ENCODE results near the gene B4GALT3.

Gene B4GALT3

GRCh38 chr1:161162052-161162451 is 15.3 kb downstream of the B4GALT3 start:
- no peak for DNase-seq (ENCODE audit: low spot score)

DNA sequence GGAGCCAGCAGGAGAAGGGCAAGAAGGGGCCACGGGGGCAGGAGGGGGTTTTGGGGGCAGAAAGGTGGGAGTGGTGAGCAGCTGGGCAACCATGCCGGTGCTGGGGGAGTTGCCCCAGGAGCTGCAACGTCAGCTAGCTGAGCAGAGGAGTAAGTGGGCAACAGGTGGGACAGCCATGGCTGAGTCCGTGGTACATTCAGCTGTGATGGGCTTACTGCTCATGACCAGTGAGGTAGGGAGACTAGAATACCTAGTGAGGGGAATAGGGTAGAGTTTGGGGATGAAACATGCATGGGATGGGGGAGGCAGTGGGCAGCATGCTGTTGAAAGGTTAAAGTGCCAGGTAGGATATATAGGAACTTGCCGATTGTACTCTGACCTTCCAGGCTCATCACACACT is 15.7 kb downstream of the B4GALT3 start:
- no peak for DNase-seq (ENCODE audit: low spot score)

DNA sequence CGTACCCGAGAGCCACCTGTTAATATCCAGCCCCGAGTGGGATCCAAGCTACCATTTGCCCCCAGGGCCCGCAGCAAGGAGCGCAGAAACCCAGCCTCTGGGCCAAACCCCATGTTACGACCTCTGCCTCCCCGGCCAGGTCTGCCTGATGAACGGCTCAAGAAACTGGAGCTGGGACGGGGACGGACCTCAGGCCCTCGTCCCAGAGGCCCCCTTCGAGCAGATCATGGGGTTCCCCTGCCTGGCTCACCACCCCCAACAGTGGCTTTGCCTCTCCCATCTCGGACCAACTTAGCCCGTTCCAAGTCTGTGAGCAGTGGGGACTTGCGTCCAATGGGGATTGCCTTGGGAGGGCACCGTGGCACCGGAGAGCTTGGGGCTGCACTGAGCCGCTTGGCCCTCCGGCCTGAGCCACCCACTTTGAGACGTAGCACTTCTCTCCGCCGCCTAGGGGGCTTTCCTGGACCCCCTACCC is 16.6 kb downstream of the B4GALT3 start:
- no peak for DNase-seq (ENCODE audit: low spot score)

GRCh38 chr1:161159913-161160243 is 17.4 kb downstream of the B4GALT3 start:
- DNase-seq (ENCODE audit: low spot score), result no peak

- peak; percentile 92 for DNase-seq (ENCODE audit: low spot score)
These were observed 18.0 kb downstream of the B4GALT3 start, which contains the start of gene USP21 for GRCh38 chr1:161159087-161159912. Gene USP21 (plus strand): TSS chr1:161159500. CDS start chr1:161160641, 1,141 bp downstream.

DNA sequence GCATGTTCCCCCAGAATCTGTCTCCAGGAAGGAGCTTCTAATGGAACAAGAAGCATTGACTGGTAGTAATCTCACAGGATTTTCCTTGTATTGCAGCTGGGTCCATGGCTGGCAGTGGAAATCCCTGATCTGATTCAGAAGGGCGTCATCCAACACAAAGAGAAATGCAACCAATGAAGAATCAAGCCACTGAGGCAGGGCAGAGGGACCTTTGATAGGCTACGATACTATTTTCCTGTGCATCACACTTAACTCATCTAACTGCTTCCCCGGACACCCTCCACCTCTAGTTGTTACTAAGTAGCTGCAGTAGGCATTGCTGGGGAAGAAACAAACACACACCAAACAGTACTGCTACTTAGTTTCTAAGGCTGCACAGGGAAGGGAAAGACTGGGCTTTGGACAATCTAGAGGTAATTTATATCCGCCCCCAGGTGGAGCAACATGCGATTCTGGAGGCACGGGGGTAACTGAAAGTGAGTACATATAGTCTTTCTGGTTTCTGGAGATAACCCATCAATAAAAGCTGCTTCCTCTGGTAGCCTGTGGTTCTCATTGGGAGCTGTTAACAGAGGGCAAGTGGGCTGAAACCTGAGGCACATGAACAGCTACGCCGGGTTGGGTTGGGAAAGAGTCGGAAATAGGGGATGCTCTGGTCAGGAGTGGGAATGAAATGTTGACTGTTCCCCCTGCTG is 18.8 kb downstream of the B4GALT3 start:
- no peak for DNase-seq (ENCODE audit: low spot score)

GRCh38 chr1:161157867-161158266 is 19.4 kb downstream of the B4GALT3 start:
- DNase-seq (ENCODE audit: low spot score), result no peak

DNA sequence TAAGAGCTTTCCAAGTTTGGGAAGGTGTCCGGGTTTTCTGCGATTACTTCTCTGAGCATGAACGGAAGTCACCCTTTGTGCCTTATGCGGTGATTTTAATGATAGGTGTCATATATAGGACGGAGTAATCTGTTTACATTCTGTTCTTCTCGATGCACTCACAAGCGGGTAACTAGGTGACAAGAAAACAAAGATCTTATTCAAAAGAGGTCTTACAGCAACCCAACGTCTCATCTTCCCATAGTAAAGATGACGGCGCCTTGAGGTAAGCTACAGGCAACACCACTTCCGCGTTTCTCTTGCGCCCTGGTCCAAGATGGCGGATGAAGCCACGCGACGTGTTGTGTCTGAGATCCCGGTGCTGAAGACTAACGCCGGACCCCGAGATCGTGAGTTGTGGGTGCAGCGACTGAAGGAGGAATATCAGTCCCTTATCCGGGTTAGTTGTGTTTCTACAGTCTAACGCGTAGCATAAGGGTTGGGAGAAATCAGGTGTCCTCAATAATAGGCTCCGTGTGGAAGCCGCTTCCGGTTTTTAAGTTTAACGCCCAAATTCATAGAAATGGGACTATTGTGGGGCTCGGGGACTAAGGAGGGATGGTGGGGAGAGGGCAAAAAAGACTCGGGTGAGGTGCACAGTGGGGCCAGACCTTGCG is 23.5 kb downstream of the B4GALT3 start, which contains the start of gene UFC1:
TSS of gene UFC1 (plus strand) at position 297 of the 656 bp plus-strand sequence. CDS start at position 317, 20 bp downstream.
- peak; percentile 91 for DNase-seq (ENCODE audit: low spot score)

DNA sequence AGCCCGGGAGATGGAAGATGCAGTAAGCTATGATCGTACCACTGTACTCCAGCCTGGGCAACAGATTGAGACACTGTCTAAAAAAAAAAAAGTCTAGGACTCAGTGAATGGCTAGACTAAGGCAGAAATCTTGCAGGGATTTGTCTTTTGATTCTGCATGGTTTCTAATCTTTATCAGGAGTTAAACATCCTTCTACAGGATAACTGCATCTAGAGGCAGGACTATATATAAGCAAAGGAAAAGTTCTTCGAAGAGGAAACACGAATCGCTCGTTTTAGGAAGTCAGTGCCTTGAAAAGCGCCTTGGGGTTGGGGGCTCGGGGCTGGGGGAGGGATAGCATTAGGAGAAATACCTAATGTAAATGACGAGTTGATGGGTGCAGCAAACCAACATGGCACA is 24.1 kb downstream of the B4GALT3 start:
- DNase-seq (ENCODE audit: low spot score), result no peak

DNA sequence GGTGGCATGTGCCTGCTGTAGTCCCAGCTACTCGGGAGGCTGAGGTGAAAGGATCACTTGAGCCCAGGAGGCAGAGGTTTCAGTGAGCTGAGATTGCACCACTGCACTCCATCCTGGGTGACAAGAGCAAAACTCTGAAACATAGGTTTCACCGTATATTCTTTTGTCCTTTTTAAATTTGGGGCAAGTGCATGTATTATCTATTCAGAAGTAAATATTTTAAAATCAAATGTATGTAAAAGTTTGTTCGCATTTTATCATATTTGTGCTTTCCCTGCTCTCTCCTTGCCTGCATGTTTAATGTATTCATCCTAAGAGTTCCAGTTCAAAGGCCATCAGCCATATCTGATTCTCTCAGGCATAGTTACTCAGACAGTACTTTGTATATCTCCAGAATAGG is 31.5 kb downstream of the B4GALT3 start:
- DNase-seq (ENCODE audit: low spot score), result no peak

DNA sequence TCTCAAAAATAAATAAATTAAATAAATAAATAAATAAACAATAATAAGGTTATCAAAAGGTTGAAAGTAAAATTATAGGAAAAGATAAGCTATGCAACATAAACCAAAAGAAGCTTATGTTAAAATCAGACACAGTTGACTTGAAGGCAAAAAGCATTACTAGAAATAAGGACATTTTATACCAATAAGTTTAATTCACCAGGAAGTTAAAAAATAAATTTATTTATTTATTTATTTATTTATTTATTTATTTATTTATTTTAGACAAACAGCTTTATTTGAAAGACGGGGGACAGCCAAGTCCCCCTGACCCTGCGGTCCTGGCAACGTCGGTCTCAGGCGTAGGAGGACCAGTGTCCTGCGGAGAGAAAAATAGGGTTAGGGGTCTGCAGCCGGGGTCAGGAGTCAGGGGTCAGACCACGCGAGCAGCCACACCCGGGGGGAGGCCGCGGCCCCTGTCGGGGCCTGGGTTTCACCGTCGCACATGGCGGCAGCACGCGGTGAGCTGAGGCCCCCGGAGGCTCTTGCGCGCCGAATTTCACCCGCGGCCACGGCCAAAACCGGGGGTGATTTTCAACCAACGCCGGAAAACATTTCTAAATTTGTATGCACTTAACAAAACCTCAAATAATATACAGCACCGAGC is 36.4 kb downstream of the B4GALT3 start:
- DNase-seq (ENCODE audit: low spot score), result no peak

DNA sequence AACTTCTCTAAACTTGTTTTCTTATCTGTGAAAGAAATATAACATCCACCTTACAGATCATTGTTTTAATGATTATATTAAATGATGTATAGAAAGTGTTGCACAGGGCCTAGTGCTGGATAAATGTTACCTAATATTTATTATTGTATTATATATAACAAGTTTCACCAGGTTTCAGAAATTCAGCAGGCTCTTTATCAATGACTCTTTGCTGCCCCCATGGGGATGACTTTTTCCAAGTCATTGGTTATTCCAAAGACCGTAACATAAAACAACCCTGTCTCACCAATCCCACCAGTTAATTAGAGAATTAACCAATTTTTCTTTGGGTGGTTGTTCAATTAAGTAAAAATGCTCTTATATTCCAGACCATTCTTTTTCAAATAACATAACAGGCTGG is 37.5 kb downstream of the B4GALT3 start:
- no peak for DNase-seq (ENCODE audit: low spot score)

- no peak for DNase-seq (ENCODE audit: low spot score)
These were observed 38.9 kb downstream of the B4GALT3 start for GRCh38 chr1:161138431-161138830.

DNA sequence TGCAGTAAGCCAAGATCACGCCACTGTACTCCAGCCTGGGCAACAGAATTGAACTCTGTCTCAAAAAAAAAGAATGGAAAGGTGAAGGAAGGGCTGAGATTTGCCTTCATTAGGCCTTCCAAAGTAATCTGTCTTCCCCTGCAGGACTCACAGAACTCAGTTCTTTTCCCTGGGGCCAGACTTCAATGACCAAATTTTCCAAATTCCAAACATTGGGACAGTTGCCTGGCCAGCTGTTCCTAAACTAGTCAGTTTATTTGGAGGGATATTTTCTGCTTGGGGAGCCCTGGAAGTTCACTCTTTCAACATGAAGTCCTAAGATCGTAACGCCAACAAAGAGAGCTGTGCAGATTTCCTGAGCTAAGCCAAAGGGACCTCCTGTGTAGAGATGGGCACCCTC is 39.4 kb downstream of the B4GALT3 start:
- DNase-seq (ENCODE audit: low spot score), result no peak

GRCh38 chr1:161133220-161133740 is 44.0 kb downstream of the B4GALT3 start:
- DNase-seq (ENCODE audit: low spot score), result no peak

- DNase-seq (ENCODE audit: low spot score), result peak; percentile 98
These were observed 44.7 kb downstream of the B4GALT3 start, which contains the start of gene DEDD for GRCh38 chr1:161132410-161133219. Gene DEDD (minus strand): TSS chr1:161132667. CDS start chr1:161124462, 8,205 bp downstream.

- no peak for DNase-seq (ENCODE audit: low spot score)
These were observed 45.5 kb downstream of the B4GALT3 start for GRCh38 chr1:161131523-161132409.

GRCh38 chr1:161130266-161130665 is 47.0 kb downstream of the B4GALT3 start:
- DNase-seq (ENCODE audit: low spot score), result no peak

DNA sequence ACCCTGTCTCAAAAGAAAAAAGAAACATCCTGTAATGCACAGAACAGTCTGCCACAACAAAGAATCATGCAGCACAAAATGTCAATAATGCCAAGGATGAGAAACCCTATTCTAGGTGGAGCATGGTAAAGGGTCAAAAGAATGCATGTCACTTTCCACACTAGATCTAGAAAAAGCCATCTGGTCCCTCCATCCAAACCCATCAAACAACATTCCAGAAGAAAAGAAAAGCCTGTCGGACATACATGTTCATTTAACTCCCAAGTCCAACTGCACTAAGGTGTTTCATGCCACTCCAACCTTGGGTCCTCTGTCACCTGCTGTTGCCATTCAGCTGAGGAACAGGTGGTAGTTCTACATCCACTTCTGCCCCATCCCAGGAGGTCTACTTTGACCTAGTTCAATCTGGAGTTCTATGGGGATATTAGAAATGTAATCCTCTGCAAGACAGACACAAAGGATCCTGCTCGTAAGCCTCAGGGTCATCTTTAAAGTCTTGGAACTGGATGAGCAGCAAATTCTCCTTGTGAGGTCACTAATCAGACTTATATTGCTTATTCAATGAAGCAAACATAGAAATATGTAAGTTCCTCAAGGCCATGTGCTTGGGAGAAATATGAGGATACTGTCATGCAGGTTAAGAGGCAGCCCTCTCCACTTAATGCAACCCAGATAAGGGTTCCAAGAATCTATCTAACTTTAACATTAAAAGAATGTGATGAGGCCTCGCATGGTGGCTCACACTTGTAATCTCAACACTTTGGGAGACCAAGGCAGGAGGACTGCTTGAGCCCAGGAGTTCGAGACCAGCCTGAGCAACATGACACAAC is 48.5 kb downstream of the B4GALT3 start:
- DNase-seq (ENCODE audit: low spot score), result no peak

Measured in globus pallidus (tissue), 1 donor.